ENCODE data around the gene ABLIM3. TPM values are rescaled to one million over a fixed set of nuclear protein-coding genes. Genes with fewer than 3 reads are reported as not detected.

The ABLIM3 gene
- total and polyA plus RNA-seq, 2 of the 13 experiments (the other 11 are each of a cell fraction or from before 2014, with no cell fraction given): 0.53 to 6.3 TPM

- H3K27ac ChIP-seq (ENCODE audit: extremely low read length, insufficient read depth, low read length): no peak overlapping the region
- ATAC-seq: no peak
- peaks cover 11% of the 10 kb centered on the region; the same call in 1 of the 2 replicates for H3K4me1 ChIP-seq (ENCODE audit: insufficient read depth, low read length)
- FAIRE-seq: no peak
- in situ Hi-C loops (cut with HindIII; ENCODE audit: extremely low pct_ligation_motif_present, low pct_unique_long_range_greater_than_20kb): loop anchor here (25.0 kb wide), 1 partner anchor 432 kb away; the partner anchor contains the start of gene CSNK1A1
- DNase-seq (ENCODE audit: low spot score): no peak
- H4K20me1 ChIP-seq (ENCODE audit: insufficient read depth, low read length): no peaks in the 10 kb centered on the region
- H3K4me2 ChIP-seq (ENCODE audit: low read depth, low read length): no peak overlapping the region
- 0 out of 5 replicates have a peak, but pooled peaks cover 0 to 5% of the 10 kb centered on the region in 2 experiments for H3K27me3 ChIP-seq (ENCODE audit: control insufficient read depth in 1 of 2, insufficient read depth in 2 of 2, low read length in 2 of 2)
- no peaks in the 10 kb centered on the region for H3K9me3 ChIP-seq (ENCODE audit: low read length)
- H3K4me3 ChIP-seq (replicated peaks in 1 of 3; ENCODE audit: insufficient read depth in 1 of 3, low read depth in 2 of 3, low read length in 3 of 3): no peak overlapping the region
- BruUV-seq (replicated peaks): no TSS peak
- WGBS (ENCODE audit: low lambda C conversion rate): 22% methylated on average over 8 of the region's 8 CpGs
- no peaks in the 10 kb centered on the region for H3K36me3 ChIP-seq (replicated peaks in 1 of 2; ENCODE audit: control insufficient read depth in 1 of 2, insufficient read depth in 2 of 2, low read length in 2 of 2)
- H2AFZ ChIP-seq (ENCODE audit: low read length): no peak overlapping the region
- CTCF ChIA-PET (ENCODE audit: low intra/inter-chr PET ratio, low total read pairs): interaction anchor here (1.3 kb wide), 1 partner anchor 99 kb away, joined by 3 read pairs; no protein-coding TSS in a partner anchor
- intact Hi-C loops (cut with micrococcal nuclease; ENCODE audit: unreplicated experiment): loop anchor here (1.0 kb wide), 1 partner anchor 99 kb away; no protein-coding TSS in a partner anchor
- H3K79me2 ChIP-seq (ENCODE audit: insufficient read depth, low read length): no peaks in the 10 kb centered on the region
- TF ChIP-seq CTCF (CRISPR knock-in tag; IDR thresholded peaks at IDR 0.05) (peak; percentile 35; the same call in 1 of the 2 replicates), ZNF333 (CRISPR knock-in tag; IDR thresholded peaks at IDR 0.05; ENCODE audit: borderline replicate concordance) (no peak), SMC3 (IDR thresholded peaks at IDR 0.05; ENCODE audit: low read length) (peak; percentile 30; the same call in 1 of the 2 replicates), STAG1 (CRISPR knock-in tag; IDR thresholded peaks at IDR 0.05) (peak; percentile 55)
- TF ChIP-seq, protein P1, sequence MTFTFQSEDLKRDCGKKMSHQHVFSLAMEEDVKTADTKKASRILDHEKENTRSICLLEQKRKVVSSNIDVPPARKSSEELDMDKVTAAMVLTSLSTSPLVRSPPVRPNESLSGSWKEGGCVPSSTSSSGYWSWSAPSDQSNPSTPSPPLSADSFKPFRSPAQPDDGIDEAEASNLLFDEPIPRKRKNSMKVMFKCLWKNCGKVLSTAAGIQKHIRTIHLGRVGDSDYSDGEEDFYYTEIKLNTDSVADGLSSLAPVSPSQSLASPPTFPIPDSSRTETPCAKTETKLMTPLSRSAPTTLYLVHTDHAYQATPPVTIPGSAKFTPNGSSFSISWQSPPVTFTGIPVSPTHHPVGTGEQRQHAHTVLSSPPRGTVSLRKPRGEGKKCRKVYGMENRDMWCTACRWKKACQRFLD (CRISPR knock-in tag; IDR thresholded peaks at IDR 0.05; ENCODE audit: borderline replicate concordance): no peak
- POLR2A ChIA-PET: no interaction called here
- H3K9ac ChIP-seq (ENCODE audit: insufficient read depth, low read depth, low read length): no peak overlapping the region
These were observed 11.0 kb upstream of the ABLIM3 start for GRCh38 chr5:149130121-149130914.
